NCI-H128 (cell line): ENCODE measurements around the gene BCL2L13.

Experiments
- DNase-seq: peaks from one replicate; lab custom pipeline; 2025; ENCODE audit not compliant: unreplicated experiment; lab: John Stamatoyannopoulos, UW

BCL2L13 gene

GRCh38 chr22:17777005-17777716, 138.6 kb downstream of the BCL2L13 start:
- no peak for DNase-seq

- no peak for DNase-seq
Measured at GRCh38 chr22:17777717-17778044, 139.1 kb downstream of the BCL2L13 start.

GRCh38 chr22:17778412-17778976, 139.9 kb downstream of the BCL2L13 start:
- DNase-seq: no peak

- DNase-seq: no peak
Measured at GRCh38 chr22:17779286-17780115, 140.9 kb downstream of the BCL2L13 start.

- DNase-seq: no peak
Measured at GRCh38 chr22:17780116-17780740, 141.7 kb downstream of the BCL2L13 start.
